DND-41 (cell line): Measurements from ENCODE around the gene ARRB1.

Experiments used
- CTCF ChIP-seq: IDR thresholded peaks from 2 replicates; pipeline ENCODE4 v1.5.1; 2012; ENCODE audit warnings: borderline replicate concordance, low read length, moderate library complexity, mild to moderate bottlenecking; ENCODE audit not compliant: poor library complexity, severe bottlenecking; ENCODE audit errors: extremely low read depth
- EZH2 ChIP-seq: IDR thresholded peaks from 3 replicates; pipeline ENCODE4 v1.6.1; 2012; ENCODE audit warnings: borderline replicate concordance, low read depth, mild to moderate bottlenecking, moderate library complexity, low read length, inconsistent platforms; ENCODE audit not compliant: severe bottlenecking

- TF ChIP-seq CTCF (no peak), EZH2 (no peak)
Observed at GRCh38 chr11:75344186-75344585, 7.3 kb downstream of the ARRB1 start.
